Esophagus muscularis mucosa (tissue), 4 donors: ENCODE data around the gene LRRN2.

Experiments
- EP300 ChIP-seq: sonication (generic); formaldehyde crosslinking; IDR thresholded peaks from one replicate; pipeline ENCODE4 v1.6.1; 2017; ENCODE audit warnings: antibody characterized with exemption
- POLR2A ChIP-seq: fragments of 450-650 bp; IDR thresholded peaks from one replicate; pipeline ENCODE4 v1.6.1; 2017; ENCODE audit warnings: antibody characterized with exemption, moderate library complexity, mild to moderate bottlenecking, low read depth
- POLR2AphosphoS5 ChIP-seq, 2 donors: sonication (generic); formaldehyde crosslinking; IDR thresholded peaks; one replicate each; pipeline ENCODE4 v1.6.1; 2017; ENCODE audit warnings: antibody characterized with exemption in 2 of 2
- TF ChIP-seq, protein P1 (sequence below), 3 experiments: fragments of 200-600 bp in 2 of 3; fragments of 450-650 bp in 1 of 3; sonication (generic) in 2 of 3; IDR thresholded peaks; one replicate each; pipeline ENCODE4 v1.5.1; 2017 to 2019; ENCODE audit warnings: antibody characterized with exemption in 3 of 3, mild to moderate bottlenecking in 2 of 3, moderate library complexity in 1 of 3

DNA sequence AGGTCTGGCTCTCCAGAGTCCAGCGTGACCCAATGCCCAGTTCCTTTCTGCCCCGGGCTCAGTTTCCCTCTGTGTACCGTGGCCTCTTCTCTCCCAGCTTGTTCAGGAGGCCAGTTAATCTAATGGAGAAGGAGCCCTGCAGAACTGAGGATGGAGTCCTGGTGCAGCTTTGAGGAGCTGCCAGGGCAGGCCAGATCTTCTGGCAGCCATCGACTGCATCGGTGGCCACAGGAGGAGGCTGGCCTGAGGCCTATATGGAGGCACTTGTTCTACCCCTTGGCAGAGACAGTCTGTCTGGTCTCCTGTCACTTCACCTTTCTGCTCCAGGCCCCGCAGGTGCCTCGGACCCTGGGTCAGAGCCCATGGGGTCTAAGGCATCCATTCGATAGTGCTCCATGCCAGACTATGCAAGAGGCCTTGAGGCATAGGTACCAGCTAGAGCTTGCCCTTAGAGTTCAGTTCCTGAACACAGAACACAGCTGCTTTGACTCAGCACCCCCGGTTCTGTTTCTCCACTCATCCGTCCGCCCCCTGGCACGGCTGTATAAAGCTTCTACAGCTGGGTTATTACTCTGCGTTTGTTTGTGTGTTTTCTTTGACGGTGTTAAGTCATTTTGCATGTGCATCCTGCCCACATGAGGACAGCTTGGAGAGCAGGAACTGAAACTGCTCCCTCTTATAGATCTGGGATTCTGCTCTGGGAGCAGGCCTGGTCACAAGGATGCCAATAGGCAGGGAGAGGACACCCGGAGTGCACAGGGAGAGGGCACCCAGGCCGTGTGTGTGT, 18.5 kb upstream of the LRRN2 start:
- TF ChIP-seq, protein P1, sequence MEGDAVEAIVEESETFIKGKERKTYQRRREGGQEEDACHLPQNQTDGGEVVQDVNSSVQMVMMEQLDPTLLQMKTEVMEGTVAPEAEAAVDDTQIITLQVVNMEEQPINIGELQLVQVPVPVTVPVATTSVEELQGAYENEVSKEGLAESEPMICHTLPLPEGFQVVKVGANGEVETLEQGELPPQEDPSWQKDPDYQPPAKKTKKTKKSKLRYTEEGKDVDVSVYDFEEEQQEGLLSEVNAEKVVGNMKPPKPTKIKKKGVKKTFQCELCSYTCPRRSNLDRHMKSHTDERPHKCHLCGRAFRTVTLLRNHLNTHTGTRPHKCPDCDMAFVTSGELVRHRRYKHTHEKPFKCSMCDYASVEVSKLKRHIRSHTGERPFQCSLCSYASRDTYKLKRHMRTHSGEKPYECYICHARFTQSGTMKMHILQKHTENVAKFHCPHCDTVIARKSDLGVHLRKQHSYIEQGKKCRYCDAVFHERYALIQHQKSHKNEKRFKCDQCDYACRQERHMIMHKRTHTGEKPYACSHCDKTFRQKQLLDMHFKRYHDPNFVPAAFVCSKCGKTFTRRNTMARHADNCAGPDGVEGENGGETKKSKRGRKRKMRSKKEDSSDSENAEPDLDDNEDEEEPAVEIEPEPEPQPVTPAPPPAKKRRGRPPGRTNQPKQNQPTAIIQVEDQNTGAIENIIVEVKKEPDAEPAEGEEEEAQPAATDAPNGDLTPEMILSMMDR (IDR thresholded peaks at IDR 0.05): no peak
- TF ChIP-seq POLR2A (no peak), POLR2AphosphoS5 (IDR thresholded peaks at IDR 0.05) (no peak), EP300 (no peak)
